ENCODE measurements around the gene CST8.

Gene CST8

DNA sequence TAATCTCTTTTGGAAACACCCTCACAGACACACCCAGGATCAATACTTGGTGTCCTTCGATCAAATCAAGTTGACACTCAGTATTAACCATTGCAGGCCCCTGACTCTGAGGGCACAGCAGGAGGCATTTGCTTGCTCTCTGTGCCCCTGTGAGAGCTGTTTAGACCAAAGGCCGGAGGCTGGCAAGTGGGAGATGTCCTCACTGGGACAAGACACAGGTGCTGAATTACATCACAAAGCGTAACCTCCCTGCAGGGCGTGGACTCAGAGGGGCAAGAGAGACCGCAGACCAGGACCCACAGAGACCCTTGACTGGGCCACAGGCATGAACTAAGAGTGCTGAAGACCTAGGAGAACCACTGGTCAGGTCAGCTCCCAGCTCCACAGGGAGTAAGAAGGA is at the start of gene CST8:
CST8 (plus strand) TSS at position 301 of the 400 bp plus-strand sequence. CDS start 551 bp downstream, outside the sequence.
- no peak within 1 kb of the TSS for H3K4me3 ChIP-seq (ENCODE audit: low read length)
- H3K9ac ChIP-seq (ENCODE audit: low read length) = no peak within 1 kb of the TSS
- no peaks in the 10 kb centered on the region for H3K27me3 ChIP-seq (ENCODE audit: control insufficient read depth, insufficient read depth, low read length)
- H3K9me3 ChIP-seq (ENCODE audit: control insufficient read depth, low read length) = no peaks in the 10 kb centered on the region
- H3K4me1 ChIP-seq (ENCODE audit: control insufficient read depth, insufficient read depth, low read length) = peaks cover 12% of the 10 kb centered on the region
- no peaks in the 10 kb centered on the region for H3K36me3 ChIP-seq (ENCODE audit: control insufficient read depth, insufficient read depth, low read length)

DNA sequence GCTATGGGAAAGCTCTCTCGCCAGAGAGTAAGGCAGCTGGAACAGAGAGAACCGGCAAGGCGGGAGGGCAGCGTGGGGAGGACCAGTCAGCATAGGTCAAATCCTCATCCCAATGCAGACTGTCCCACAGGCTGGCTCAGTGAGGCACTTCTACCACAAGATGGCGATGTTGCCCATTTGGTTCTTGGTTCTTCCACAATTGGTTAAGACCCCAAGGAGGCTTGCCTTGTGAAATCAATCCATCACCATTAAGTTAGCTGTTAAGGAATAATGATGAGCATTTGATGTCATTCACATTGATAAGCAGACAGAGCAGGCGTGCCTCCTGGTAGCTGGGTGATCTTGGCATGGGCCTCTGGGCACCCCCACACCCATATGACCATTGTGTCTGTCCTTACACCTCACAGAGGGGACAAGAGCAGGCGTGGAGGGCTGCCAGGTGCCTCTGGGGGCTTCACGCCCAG is 49.0 kb upstream of the CST8 start:
- H3K27me3 ChIP-seq (ENCODE audit: control insufficient read depth, insufficient read depth, low read length) = no peaks in the 10 kb centered on the region
- peaks cover 2% of the 10 kb centered on the region for H3K4me1 ChIP-seq (ENCODE audit: control insufficient read depth, insufficient read depth, low read length)
- no peak overlapping the region for H3K4me3 ChIP-seq (ENCODE audit: low read length)
- H3K9ac ChIP-seq (ENCODE audit: low read length) = no peak overlapping the region
- no peaks in the 10 kb centered on the region for H3K9me3 ChIP-seq (ENCODE audit: control insufficient read depth, low read length)
- H3K36me3 ChIP-seq (ENCODE audit: control insufficient read depth, insufficient read depth, low read length) = no peaks in the 10 kb centered on the region

GRCh38 chr20:23442436-23442835 is 48.5 kb upstream of the CST8 start:
- no peak overlapping the region for H3K9ac ChIP-seq (ENCODE audit: low read length)
- H3K4me3 ChIP-seq (ENCODE audit: low read length) = no peak overlapping the region
- H3K9me3 ChIP-seq (ENCODE audit: control insufficient read depth, low read length) = no peaks in the 10 kb centered on the region
- H3K27me3 ChIP-seq (ENCODE audit: control insufficient read depth, insufficient read depth, low read length) = no peaks in the 10 kb centered on the region
- no peaks in the 10 kb centered on the region for H3K4me1 ChIP-seq (ENCODE audit: control insufficient read depth, insufficient read depth, low read length)
- H3K36me3 ChIP-seq (ENCODE audit: control insufficient read depth, insufficient read depth, low read length) = no peaks in the 10 kb centered on the region

DNA sequence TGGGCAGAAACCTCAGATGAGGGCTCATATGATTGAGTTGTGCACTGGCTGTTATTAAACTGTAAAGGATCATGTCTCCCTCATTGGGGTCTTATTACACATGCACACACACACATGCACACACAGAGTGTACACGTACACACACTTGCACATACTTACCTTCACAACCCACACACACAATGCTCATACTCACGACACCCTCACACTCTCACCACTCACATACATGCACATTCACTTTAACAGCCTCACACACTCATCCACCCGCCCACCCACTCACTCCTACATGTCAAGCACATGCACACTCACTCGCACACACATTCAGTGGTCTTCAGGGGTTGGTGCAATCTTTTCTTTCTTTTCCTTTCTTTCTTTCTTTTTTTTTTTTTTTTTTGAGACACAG is 46.1 kb upstream of the CST8 start:
- Histone ChIP-seq H3K9ac (ENCODE audit: low read length) (no peak overlapping the region), H3K4me1 (ENCODE audit: control insufficient read depth, insufficient read depth, low read length) (no peaks in the 10 kb centered on the region), H3K27me3 (ENCODE audit: control insufficient read depth, insufficient read depth, low read length) (no peaks in the 10 kb centered on the region), H3K4me3 (ENCODE audit: low read length) (no peak overlapping the region), H3K9me3 (ENCODE audit: control insufficient read depth, low read length) (no peaks in the 10 kb centered on the region), H3K36me3 (ENCODE audit: control insufficient read depth, insufficient read depth, low read length) (no peaks in the 10 kb centered on the region)

DNA sequence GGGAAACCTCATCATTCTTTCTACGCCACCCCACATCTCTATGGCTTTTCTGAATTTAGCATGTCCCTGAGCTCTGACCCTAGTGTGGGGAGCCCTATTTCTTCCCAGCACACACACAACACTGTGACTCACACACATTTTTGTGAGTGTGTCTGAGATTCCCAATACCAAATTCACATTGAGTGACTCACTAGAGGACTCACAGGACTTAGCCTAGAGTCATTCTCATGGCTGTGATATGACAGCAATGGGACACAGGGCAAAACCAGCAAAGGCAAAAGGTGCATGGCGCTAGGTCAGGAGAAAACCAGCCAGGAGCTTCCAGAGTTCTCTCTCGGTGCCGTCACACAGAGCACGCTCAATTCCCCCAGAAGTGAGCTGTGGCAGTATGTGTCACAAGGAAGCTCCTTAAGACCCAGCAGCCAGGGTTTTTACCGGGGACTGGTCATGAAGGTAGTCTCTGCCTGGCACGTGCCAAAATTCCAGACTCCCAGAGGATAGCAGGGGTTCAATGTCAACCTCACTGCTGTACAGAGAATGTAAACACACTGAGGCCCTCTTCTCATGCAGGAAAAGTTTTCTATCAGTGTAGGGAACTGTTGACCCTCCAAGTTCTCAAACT is 45.2 kb upstream of the CST8 start:
- Histone ChIP-seq H3K36me3 (ENCODE audit: control insufficient read depth, insufficient read depth, low read length) (no peaks in the 10 kb centered on the region), H3K9ac (ENCODE audit: low read length) (no peak overlapping the region), H3K9me3 (ENCODE audit: control insufficient read depth, low read length) (no peaks in the 10 kb centered on the region), H3K4me1 (ENCODE audit: control insufficient read depth, insufficient read depth, low read length) (no peaks in the 10 kb centered on the region), H3K27me3 (ENCODE audit: control insufficient read depth, insufficient read depth, low read length) (no peaks in the 10 kb centered on the region), H3K4me3 (ENCODE audit: low read length) (no peak overlapping the region)

DNA sequence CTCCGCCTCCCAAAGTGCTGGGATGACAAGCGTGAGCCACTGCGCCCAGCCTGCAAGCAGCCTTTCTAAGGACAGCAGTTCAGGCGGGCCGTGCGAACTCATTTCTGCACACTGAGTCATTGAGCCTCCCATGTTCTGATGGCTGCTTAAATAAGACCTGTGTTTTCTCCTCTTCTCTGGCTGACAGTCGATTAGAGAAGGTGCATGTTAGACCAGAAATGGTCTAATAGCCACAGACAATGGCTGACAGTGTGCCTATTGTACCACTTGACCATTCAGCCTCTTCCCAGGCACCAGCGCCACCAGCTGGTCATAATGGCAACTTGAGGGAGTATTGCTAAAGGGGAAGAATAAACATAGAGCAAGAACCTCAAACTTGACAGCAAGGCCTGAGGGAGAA is 44.4 kb upstream of the CST8 start:
- Histone ChIP-seq H3K4me1 (ENCODE audit: control insufficient read depth, insufficient read depth, low read length) (no peaks in the 10 kb centered on the region), H3K9me3 (ENCODE audit: control insufficient read depth, low read length) (no peaks in the 10 kb centered on the region), H3K4me3 (ENCODE audit: low read length) (no peak overlapping the region), H3K27me3 (ENCODE audit: control insufficient read depth, insufficient read depth, low read length) (no peaks in the 10 kb centered on the region), H3K9ac (ENCODE audit: low read length) (no peak overlapping the region), H3K36me3 (ENCODE audit: control insufficient read depth, insufficient read depth, low read length) (no peaks in the 10 kb centered on the region)

DNA sequence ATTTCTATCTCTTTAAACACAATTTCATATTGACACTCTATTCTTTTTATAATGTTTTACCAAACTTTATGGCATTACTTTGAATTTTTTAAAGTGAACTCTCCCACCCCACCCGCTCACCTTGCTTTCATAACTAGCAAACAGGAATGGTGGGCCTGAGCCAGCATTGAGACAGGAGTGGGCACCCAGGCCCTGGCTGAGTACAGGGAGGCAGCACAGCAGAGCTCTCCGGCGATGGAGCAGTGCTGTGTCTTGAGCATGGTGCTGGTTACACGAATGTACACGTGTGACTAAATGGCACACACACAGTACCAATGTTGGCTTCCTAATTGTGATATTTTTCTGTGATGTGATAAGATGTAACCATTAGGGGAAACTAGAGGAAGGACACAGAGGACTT is 42.8 kb upstream of the CST8 start:
- no peaks in the 10 kb centered on the region for H3K27me3 ChIP-seq (ENCODE audit: control insufficient read depth, insufficient read depth, low read length)
- H3K36me3 ChIP-seq (ENCODE audit: control insufficient read depth, insufficient read depth, low read length) = no peaks in the 10 kb centered on the region
- no peaks in the 10 kb centered on the region for H3K9me3 ChIP-seq (ENCODE audit: control insufficient read depth, low read length)
- no peak overlapping the region for H3K4me3 ChIP-seq (ENCODE audit: low read length)
- H3K4me1 ChIP-seq (ENCODE audit: control insufficient read depth, insufficient read depth, low read length) = no peaks in the 10 kb centered on the region
- H3K9ac ChIP-seq (ENCODE audit: low read length) = no peak overlapping the region

- Histone ChIP-seq H3K27me3 (ENCODE audit: control insufficient read depth, insufficient read depth, low read length) (no peaks in the 10 kb centered on the region), H3K36me3 (ENCODE audit: control insufficient read depth, insufficient read depth, low read length) (no peaks in the 10 kb centered on the region)
These were observed 41.5 kb upstream of the CST8 start for GRCh38 chr20:23449421-23449820.

DNA sequence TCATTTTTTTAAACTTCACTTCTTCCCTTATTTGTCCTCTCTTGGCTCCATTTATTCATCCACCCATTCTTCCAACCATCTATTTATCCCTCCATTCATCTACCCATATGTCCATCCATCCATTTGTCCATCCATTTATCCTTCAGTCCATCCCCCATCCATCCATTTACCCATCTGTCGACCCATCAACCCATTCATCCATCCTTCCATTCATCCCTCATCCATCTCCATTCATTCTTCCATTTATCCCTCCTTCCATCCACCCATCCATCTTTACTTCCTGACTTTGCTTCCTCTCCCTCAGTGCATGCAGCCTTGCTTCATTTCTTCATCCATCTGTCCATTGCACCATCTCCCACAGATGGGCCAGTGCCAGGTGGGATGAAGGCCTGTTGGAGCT is 40.0 kb upstream of the CST8 start:
- Histone ChIP-seq H3K4me3 (ENCODE audit: low read length) (no peak overlapping the region), H3K9me3 (ENCODE audit: control insufficient read depth, low read length) (no peaks in the 10 kb centered on the region), H3K36me3 (ENCODE audit: control insufficient read depth, insufficient read depth, low read length) (no peaks in the 10 kb centered on the region), H3K27me3 (ENCODE audit: control insufficient read depth, insufficient read depth, low read length) (no peaks in the 10 kb centered on the region), H3K4me1 (ENCODE audit: control insufficient read depth, insufficient read depth, low read length) (no peaks in the 10 kb centered on the region), H3K9ac (ENCODE audit: low read length) (no peak overlapping the region)

More at GRCh38 chr20:23449421-23449820, 41.5 kb upstream of the CST8 start:
- Histone ChIP-seq H3K4me3 (ENCODE audit: low read length) (no peak overlapping the region), H3K9ac (ENCODE audit: low read length) (no peak overlapping the region), H3K4me1 (ENCODE audit: control insufficient read depth, insufficient read depth, low read length) (no peaks in the 10 kb centered on the region), H3K9me3 (ENCODE audit: control insufficient read depth, low read length) (no peaks in the 10 kb centered on the region)

GRCh38 chr20:23451956-23452487 is 38.9 kb upstream of the CST8 start:
- H3K9ac ChIP-seq (ENCODE audit: low read length) = no peak overlapping the region

GRCh38 chr20:23452776-23453175 is 38.1 kb upstream of the CST8 start, which contains the start of gene CST11:
Gene CST11 (minus strand): TSS chr20:23452876. CDS start chr20:23452811, 65 bp downstream.
- Histone ChIP-seq H3K27me3 (ENCODE audit: control insufficient read depth, insufficient read depth, low read length) (no peaks in the 10 kb centered on the region), H3K9ac (ENCODE audit: low read length) (no peak within 1 kb of the TSS), H3K4me3 (ENCODE audit: low read length) (no peak within 1 kb of the TSS), H3K9me3 (ENCODE audit: control insufficient read depth, low read length) (no peaks in the 10 kb centered on the region), H3K4me1 (ENCODE audit: control insufficient read depth, insufficient read depth, low read length) (no peaks in the 10 kb centered on the region), H3K36me3 (ENCODE audit: control insufficient read depth, insufficient read depth, low read length) (no peaks in the 10 kb centered on the region)

More at GRCh38 chr20:23451956-23452487, 38.9 kb upstream of the CST8 start:
- H3K4me1 ChIP-seq (ENCODE audit: control insufficient read depth, insufficient read depth, low read length) = no peaks in the 10 kb centered on the region
- no peaks in the 10 kb centered on the region for H3K9me3 ChIP-seq (ENCODE audit: control insufficient read depth, low read length)
- no peaks in the 10 kb centered on the region for H3K27me3 ChIP-seq (ENCODE audit: control insufficient read depth, insufficient read depth, low read length)
- H3K36me3 ChIP-seq (ENCODE audit: control insufficient read depth, insufficient read depth, low read length) = no peaks in the 10 kb centered on the region
- H3K4me3 ChIP-seq (ENCODE audit: low read length) = no peak overlapping the region

DNA sequence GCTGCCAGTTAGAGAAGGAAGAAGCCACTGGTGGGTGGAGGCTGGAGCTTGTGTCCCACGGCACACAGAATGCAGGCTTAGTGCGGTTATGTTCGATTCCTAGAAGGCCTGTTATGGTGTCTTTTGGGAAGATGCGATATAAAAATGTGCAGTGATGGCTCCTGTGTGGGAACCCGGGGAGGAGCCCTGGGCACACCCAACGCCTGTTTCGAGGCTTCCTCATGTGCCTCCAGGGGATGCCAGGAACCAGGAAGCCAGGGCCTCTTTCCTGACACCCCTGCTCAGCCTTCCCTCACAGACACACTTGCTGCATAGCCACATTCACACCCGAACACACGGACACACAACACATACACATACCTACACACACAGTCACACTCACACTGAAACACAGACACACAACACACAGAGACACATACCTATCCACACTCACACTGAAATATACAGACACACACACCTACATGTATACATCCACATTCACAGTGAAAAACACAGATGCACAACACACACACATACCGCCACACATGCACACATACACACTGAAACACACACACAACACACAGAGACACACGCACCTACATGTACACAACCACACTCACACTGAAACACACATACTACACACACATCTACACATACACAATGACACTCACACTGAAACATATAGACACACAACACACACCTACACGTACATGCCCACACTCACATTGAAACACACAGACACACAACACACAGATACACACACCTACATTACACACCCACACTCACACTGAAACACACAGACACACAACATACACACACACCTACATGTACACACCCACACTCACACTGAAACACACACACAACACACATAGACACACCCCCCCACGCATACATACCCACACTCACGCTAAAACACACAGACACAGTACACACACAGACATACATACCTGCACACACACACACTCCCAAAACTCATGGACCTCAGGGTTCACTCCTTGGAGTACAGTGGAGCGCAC is 37.1 kb upstream of the CST8 start:
- no peaks in the 10 kb centered on the region for H3K9me3 ChIP-seq (ENCODE audit: control insufficient read depth, low read length)
- H3K36me3 ChIP-seq (ENCODE audit: control insufficient read depth, insufficient read depth, low read length) = no peaks in the 10 kb centered on the region
- no peaks in the 10 kb centered on the region for H3K4me1 ChIP-seq (ENCODE audit: control insufficient read depth, insufficient read depth, low read length)
- no peaks in the 10 kb centered on the region for H3K27me3 ChIP-seq (ENCODE audit: control insufficient read depth, insufficient read depth, low read length)
- no peak overlapping the region for H3K9ac ChIP-seq (ENCODE audit: low read length)
- no peak overlapping the region for H3K4me3 ChIP-seq (ENCODE audit: low read length)

Measured in mucosa of stomach (tissue), 1 donor.